Liver (tissue), 9 donors: ENCODE results near the gene SLC2A10. TPM values are rescaled to one million over a fixed set of nuclear protein-coding genes. Genes with fewer than 3 reads are reported as not detected.

Experiments used
- DNase-seq: peaks from one replicate; pipeline ENCODE4 v3.0.0-alpha.2; 2017; ENCODE audit warnings: low spot score
- H3K27ac ChIP-seq, 2 donors: one replicate each; pipeline ENCODE4 v1.7.0; 2013; ENCODE audit warnings: inconsistent platforms in 2 of 2, low read length in 2 of 2, control low read depth in 1 of 2, low read depth in 1 of 2, mild to moderate bottlenecking in 1 of 2
- H3K27me3 ChIP-seq, 4 donors: one replicate each; pipeline versions ENCODE4 v1.6.1 to v1.7.0; 2013; ENCODE audit warnings: low read length in 3 of 4, inconsistent platforms in 1 of 4, mild to moderate bottlenecking in 1 of 4, moderate library complexity in 1 of 4; ENCODE audit not compliant: control insufficient read depth in 4 of 4, insufficient read depth in 4 of 4
- H3K36me3 ChIP-seq, 4 donors: one replicate each; pipeline versions ENCODE4 v1.6.1 to v1.7.0; 2013; ENCODE audit warnings: low read length in 3 of 4, mild to moderate bottlenecking in 3 of 4, low read depth in 1 of 4, moderate library complexity in 1 of 4; ENCODE audit not compliant: control insufficient read depth in 4 of 4, insufficient read depth in 3 of 4
- H3K4me1 ChIP-seq, 4 donors: one replicate each; pipeline versions ENCODE4 v1.6.1 to v1.7.0; 2013; ENCODE audit warnings: low read length in 3 of 4, mild to moderate bottlenecking in 3 of 4, moderate library complexity in 1 of 4; ENCODE audit not compliant: control insufficient read depth in 4 of 4, insufficient read depth in 4 of 4
- H3K4me3 ChIP-seq, 3 donors: one replicate each; pipeline versions ENCODE4 v1.6.1 to v1.7.0; 2013; ENCODE audit warnings: low read length in 3 of 3, control low read depth in 1 of 3, low read depth in 1 of 3, mild to moderate bottlenecking in 1 of 3
- H3K9ac ChIP-seq, 2 donors: one replicate each; pipeline ENCODE4 v1.7.0; 2013; ENCODE audit warnings: low read length in 2 of 2, mild to moderate bottlenecking in 2 of 2, moderate library complexity in 2 of 2, control low read depth in 1 of 2, low read depth in 1 of 2
- H3K9me3 ChIP-seq, 4 donors: one replicate each; pipeline versions ENCODE4 v1.6.1 to v1.7.0; 2013; ENCODE audit warnings: low read length in 3 of 4; ENCODE audit not compliant: control insufficient read depth in 4 of 4
- CTCF ChIP-seq: fragments of 150-350 bp; IDR thresholded peaks from 2 replicates; pipeline ENCODE4 v1.5.1; 2017; ENCODE audit warnings: improper control_type of control experiment, low read depth, low read length; ENCODE audit not compliant: missing input control
- EGR1 ChIP-seq, 2 donors: IDR thresholded peaks; 2 replicates each; pipeline ENCODE4 v1.6.1; 2016 to 2018; ENCODE audit warnings: antibody characterized with exemption in 2 of 2, low read depth in 2 of 2
- FOXA1 ChIP-seq: IDR thresholded peaks from 2 replicates; pipeline ENCODE4 v1.6.1; 2016; ENCODE audit warnings: antibody characterized with exemption
- FOXA2 ChIP-seq: IDR thresholded peaks from 2 replicates; pipeline ENCODE4 v1.6.1; 2016; ENCODE audit warnings: antibody characterized with exemption
- GABPA ChIP-seq, 2 donors: IDR thresholded peaks in 1 of 2; conservative IDR thresholded peaks in 1 of 2; 2 replicates each; pipeline ENCODE4 v1.6.1; 2016; ENCODE audit warnings: antibody characterized with exemption in 2 of 2, mild to moderate bottlenecking in 1 of 2, moderate library complexity in 1 of 2
- HNF4G ChIP-seq: IDR thresholded peaks from 2 replicates; pipeline ENCODE4 v1.6.1; 2016; ENCODE audit warnings: antibody characterized with exemption
- RAD21 ChIP-seq, 2 donors: IDR thresholded peaks; 2 replicates each; pipeline ENCODE4 v1.6.1; 2016; ENCODE audit warnings: antibody characterized with exemption in 2 of 2, mild to moderate bottlenecking in 2 of 2
- TAF1 ChIP-seq: conservative IDR thresholded peaks from 2 replicates; pipeline ENCODE4 v1.6.1; 2016; ENCODE audit warnings: antibody characterized with exemption, mild to moderate bottlenecking
- ZBTB33 ChIP-seq: IDR thresholded peaks from 2 replicates; pipeline ENCODE4 v1.6.1; 2016; ENCODE audit warnings: antibody characterized with exemption
- WGBS: extraction: QIAGEN DNeasy Blood & Tissue Kit; methylation state at CpG from one replicate; pipeline ENCODE4 v1.1.7; 2013; 5-methylcytosine and 5-hydroxymethylcytosine counted together
- polyA plus RNA-seq, 2 donors: library from polyadenylated mRNA; stranded (reverse) in 1 of 2; unstranded in 1 of 2; fragments of 200-250 nt in 1 of 2; fragments of >200 nt in 1 of 2; fragmentation: Nextera tagmentation in 1 of 2; extraction: Ambion mirVana in 1 of 2; gene quantifications; one replicate each; pipeline versions ENCODE4 v1.2.1 to v1.2.3, GENCODE V29; 2013 to 2015
- total RNA-seq, 2 donors: library from RNA; depleted of rRNA; stranded (reverse); fragments of >200 nt; gene quantifications; one replicate each; pipeline ENCODE4 v1.2.3, GENCODE V29; 2014
- TF ChIP-seq, protein P1 (sequence below): IDR thresholded peaks from 2 replicates; pipeline ENCODE4 v1.6.1; 2016; ENCODE audit warnings: antibody characterized with exemption
- donor health status: healthy.
- donor health status: healthy.
- donor health status: healthy.
- donor health status: healthy.
- donor health status: healthy.

Gene SLC2A10
- total and polyA plus RNA-seq, 4 donors, result 8.0 to 79.7 (median 26.7) TPM

DNA sequence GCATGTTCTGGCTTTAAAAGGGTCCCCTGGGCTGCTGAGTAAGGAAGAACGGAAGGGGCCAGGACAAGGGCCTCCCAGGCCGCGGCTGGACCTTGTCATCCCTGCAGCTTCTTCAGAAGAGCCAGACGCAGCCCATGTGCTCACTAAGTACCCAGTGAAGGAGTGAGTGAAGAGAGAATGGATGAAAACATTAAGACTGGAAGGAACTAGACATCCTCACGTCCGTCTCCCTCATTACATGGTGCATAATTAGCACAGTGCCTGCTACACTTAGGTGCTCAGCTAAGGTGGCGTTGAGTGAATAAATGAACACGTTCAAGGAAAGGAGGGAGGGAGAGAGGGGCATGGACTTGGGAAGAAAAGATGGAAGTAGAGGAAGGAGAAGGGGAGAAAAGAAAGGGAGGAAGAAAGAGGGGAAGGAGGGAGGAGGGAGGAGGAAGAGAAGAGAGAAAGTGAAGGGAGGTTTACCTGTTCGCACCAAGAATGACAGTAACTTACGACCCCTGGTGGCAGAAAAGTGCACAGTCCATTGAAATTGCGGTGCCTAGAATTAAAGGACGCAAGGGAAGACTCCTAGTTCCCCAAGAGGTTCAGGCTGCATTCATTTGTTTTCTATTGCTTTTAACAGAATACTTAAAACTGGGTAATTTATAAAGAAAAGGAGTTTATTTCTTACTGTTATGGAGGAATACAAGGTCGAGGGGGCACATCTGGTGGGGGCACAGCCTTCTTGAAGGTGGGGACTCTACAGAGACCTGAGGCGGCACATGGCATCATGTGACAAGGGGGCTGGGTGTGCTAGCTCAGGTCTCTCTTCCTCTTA lies 28.2 kb upstream of the SLC2A10 start:
- H3K27me3 ChIP-seq, result no peaks in the 10 kb centered on the region
- H3K27ac ChIP-seq, result no peak overlapping the region
- no peaks in the 10 kb centered on the region for H3K9me3 ChIP-seq
- TF ChIP-seq ZBTB33 (no peak), RAD21 (IDR thresholded peaks at IDR 0.05) (peak; percentile 93 to 95), CTCF (peak; percentile 90)
- no peak overlapping the region for H3K4me3 ChIP-seq
- 51% methylated on average over 14 of the region's 14 CpGs for WGBS
- no peak overlapping the region for H3K9ac ChIP-seq
- DNase-seq, result peak; percentile 77
- H3K36me3 ChIP-seq, result peaks cover 0 to 4% (median 1%) of the 10 kb centered on the region in 4 donors
- H3K4me1 ChIP-seq, result peaks cover 6 to 30% (median 18%) of the 10 kb centered on the region in 4 donors

- DNase-seq, result no peak
- H3K27ac ChIP-seq, result no peak overlapping the region
- no peak overlapping the region for H3K4me3 ChIP-seq
- TF ChIP-seq, protein P1, sequence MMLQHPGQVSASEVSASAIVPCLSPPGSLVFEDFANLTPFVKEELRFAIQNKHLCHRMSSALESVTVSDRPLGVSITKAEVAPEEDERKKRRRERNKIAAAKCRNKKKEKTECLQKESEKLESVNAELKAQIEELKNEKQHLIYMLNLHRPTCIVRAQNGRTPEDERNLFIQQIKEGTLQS, result no peak
- H3K4me1 ChIP-seq, result peaks cover 6 to 30% (median 17%) of the 10 kb centered on the region in 4 donors
- 88% methylated on average over 9 of the region's 9 CpGs for WGBS
- no peaks in the 10 kb centered on the region for H3K27me3 ChIP-seq
- H3K9me3 ChIP-seq, result no peaks in the 10 kb centered on the region
- H3K9ac ChIP-seq, result no peak overlapping the region
- H3K36me3 ChIP-seq, result peaks cover 0 to 7% (median 4%) of the 10 kb centered on the region in 4 donors
Observed at GRCh38 chr20:46682063-46682821, 27.2 kb upstream of the SLC2A10 start.

GRCh38 chr20:46683011-46683667 lies 26.3 kb upstream of the SLC2A10 start:
- H3K27ac ChIP-seq, result no peak overlapping the region
- TF ChIP-seq EGR1 (IDR thresholded peaks at IDR 0.05; ENCODE audit: low read depth in 2 of 2) (no peak), FOXA1 (no peak), TAF1 (no peak), GABPA (IDR thresholded peaks at IDR 0.05 in 1 of 2, conservative IDR thresholded peaks at IDR 0.05 in 1 of 2) (no peak), CTCF (no peak), HNF4G (no peak), FOXA2 (no peak)
- H3K27me3 ChIP-seq, result no peaks in the 10 kb centered on the region
- 60% methylated on average over 12 of the region's 12 CpGs for WGBS
- H3K36me3 ChIP-seq, result peaks cover 0 to 7% (median 4%) of the 10 kb centered on the region in 4 donors
- H3K4me3 ChIP-seq, result peak overlapping the region in 2 of 3 donors; percentile 40 to 49
- peaks cover 6 to 37% (median 21%) of the 10 kb centered on the region in 4 donors for H3K4me1 ChIP-seq
- no peak overlapping the region for H3K9ac ChIP-seq
- DNase-seq, result no peak
- no peaks in the 10 kb centered on the region for H3K9me3 ChIP-seq
